HepG2 (cell line): Measurements from ENCODE around the gene NTS. TPM values are rescaled to one million over a fixed set of nuclear protein-coding genes. Genes with fewer than 3 reads are reported as not detected.

ENCODE experiments used
- ATAC-seq: fragments of 200-7000 bp; cut with Tn5 transposase; 3 replicates; pipeline ENCODE4 v1.9.1; 2020; ENCODE audit warnings: mild to moderate bottlenecking, moderate library complexity
- BruUV-seq: library from RNA; stranded (reverse); fragments of 400-500 nt; replicated peaks from 2 replicates; lab custom pipeline; 2021; lab: Mats Ljungman, UMichigan
- CTCF ChIA-PET: fragments of 300-600 bp; formaldehyde crosslinking; extraction: SDS; loops from one replicate; lab custom pipeline; 2021; ENCODE audit warnings: low total read pairs, inconsistent platforms, low intra/inter-chr PET ratio; lab: Yijun Ruan, JAX
- POLR2A ChIA-PET: fragments of 350-600 bp; sonication (Branson Sonifier 250); formaldehyde crosslinking; loops from one replicate; lab custom pipeline; 2020; ENCODE audit warnings: antibody characterized with exemption, inconsistent platforms; lab: Yijun Ruan, JAX
- DNase-seq: peaks from one replicate; pipeline ENCODE4 v3.0.0-alpha.2; 2015; ENCODE audit warnings: low spot score
- FAIRE-seq: peaks from 3 replicates; lab custom pipeline; 2011; peaks lifted over from hg19 to GRCh38; lab: Jason Lieb, UNC
- H2AFZ ChIP-seq: one replicate; pipeline ENCODE4 v1.6.1; 2011; ENCODE audit warnings: low read length, inconsistent platforms
- H3K27ac ChIP-seq: fragments of 300-600 bp; 3 replicates; pipeline ENCODE4 v1.8.0; 2011; ENCODE audit warnings: mixed run types, mild to moderate bottlenecking, mixed read lengths, low read length, inconsistent platforms; ENCODE audit not compliant: insufficient read depth; ENCODE audit errors: extremely low read length
- H3K27me3 ChIP-seq, 2 experiments: fragments of 200-600 bp in 1 of 2; 2 replicates in 1 of 2; 3 replicates in 1 of 2; pipeline versions ENCODE4 v1.6.0 to v1.8.0; 2011; ENCODE audit warnings: low read length in 2 of 2, mild to moderate bottlenecking in 2 of 2, moderate library complexity in 2 of 2, inconsistent platforms in 1 of 2; ENCODE audit not compliant: insufficient read depth in 2 of 2, control insufficient read depth in 1 of 2
- H3K36me3 ChIP-seq, 2 experiments: fragments of 200-600 bp in 1 of 2; replicated peaks in 1 of 2; 2 replicates in 1 of 2; 3 replicates in 1 of 2; pipeline versions ENCODE4 v1.5.1 to v1.8.0; 2011; ENCODE audit warnings: low read length in 2 of 2, inconsistent platforms in 1 of 2; ENCODE audit not compliant: insufficient read depth in 2 of 2, control insufficient read depth in 1 of 2
- H3K4me1 ChIP-seq: 2 replicates; pipeline ENCODE4 v1.5.1; 2012; ENCODE audit warnings: low read length, inconsistent platforms; ENCODE audit not compliant: insufficient read depth
- H3K4me2 ChIP-seq: 2 replicates; pipeline ENCODE4 v1.6.0; 2011; ENCODE audit warnings: low read depth, low read length, inconsistent platforms
- H3K4me3 ChIP-seq, 3 experiments: fragments of 200-600 bp in 1 of 3; sonication (generic), shearing (Covaris generic) in 1 of 3; replicated peaks in 1 of 3; 2 replicates each; pipeline ENCODE4 v1.5.1; 2011 to 2016; ENCODE audit warnings: low read length in 3 of 3, inconsistent platforms in 2 of 3, low read depth in 2 of 3, mild to moderate bottlenecking in 2 of 3, control low read depth in 1 of 3, mixed read lengths in 1 of 3; ENCODE audit not compliant: insufficient read depth in 1 of 3
- H3K79me2 ChIP-seq: one replicate; pipeline ENCODE4 v1.6.1; 2011; ENCODE audit warnings: low read length, inconsistent platforms; ENCODE audit not compliant: insufficient read depth
- H3K9ac ChIP-seq: 2 replicates; pipeline ENCODE4 v1.6.0; 2011; ENCODE audit warnings: mild to moderate bottlenecking, low read depth, low read length, inconsistent platforms; ENCODE audit not compliant: insufficient read depth
- H3K9me3 ChIP-seq: 2 replicates; pipeline ENCODE4 v1.5.1; 2012; ENCODE audit warnings: mild to moderate bottlenecking, low read length
- H4K20me1 ChIP-seq: 2 replicates; pipeline ENCODE4 v1.6.0; 2011; ENCODE audit warnings: inconsistent platforms, mild to moderate bottlenecking, low read length, moderate library complexity; ENCODE audit not compliant: insufficient read depth
- CBX2 ChIP-seq, 2 experiments: fragments of 200-600 bp in 1 of 2; sonication (generic); formaldehyde crosslinking in 1 of 2; IDR thresholded peaks; 2 replicates each; pipeline versions ENCODE4 v1.7.0 to v1.8.1; 2018 to 2022; ENCODE audit warnings: low read depth in 2 of 2, low read length in 1 of 2, mild to moderate bottlenecking in 1 of 2, missing genetic modification reagents in 1 of 2
- CHD2 ChIP-seq: IDR thresholded peaks from 2 replicates; pipeline ENCODE4 v1.6.1; 2011; ENCODE audit warnings: low read depth, low read length, improper control_type of control experiment
- CHD4 ChIP-seq: fragments of 200-600 bp; sonication (generic); IDR thresholded peaks from 2 replicates; pipeline ENCODE4 v1.7.0; 2017; ENCODE audit warnings: mild to moderate bottlenecking, low read length, borderline replicate concordance
- FOSL2 ChIP-seq: sonication (generic); formaldehyde crosslinking; IDR thresholded peaks from 2 replicates; pipeline ENCODE4 v1.4.0; 2020; ENCODE audit warnings: missing genetic modification reagents
- JUN ChIP-seq: sonication (generic); formaldehyde crosslinking; IDR thresholded peaks from 2 replicates; pipeline ENCODE4 v1.4.0; 2020; ENCODE audit warnings: mild to moderate bottlenecking, missing genetic modification reagents
- NFYB ChIP-seq: sonication (generic); formaldehyde crosslinking; IDR thresholded peaks from 2 replicates; pipeline ENCODE4 v1.4.0; 2020; ENCODE audit warnings: missing genetic modification reagents
- PLRG1 ChIP-seq: fragments of 450-650 bp; conservative IDR thresholded peaks from 2 replicates; pipeline ENCODE4 v1.6.1; 2016
- RCOR2 ChIP-seq: IDR thresholded peaks from 2 replicates; pipeline ENCODE4 v1.6.1; 2016; ENCODE audit warnings: missing biosample characterization, missing genetic modification reagents
- RELA ChIP-seq: sonication (generic); formaldehyde crosslinking; IDR thresholded peaks from 2 replicates; pipeline ENCODE4 v1.4.0; 2020; ENCODE audit warnings: missing genetic modification reagents
- SRSF1 ChIP-seq: fragments of 200-400 bp; formaldehyde crosslinking; optimal IDR thresholded peaks from 2 replicates; pipeline ENCODE3; 2017; ENCODE audit warnings: mild to moderate bottlenecking, low read depth, low read length, moderate library complexity
- ZBTB42 ChIP-seq: sonication (generic); formaldehyde crosslinking; IDR thresholded peaks from 2 replicates; pipeline ENCODE4 v1.5.0; 2020; ENCODE audit warnings: mild to moderate bottlenecking, missing genetic modification reagents
- ZMYM3 ChIP-seq: sonication (generic); formaldehyde crosslinking; IDR thresholded peaks from 2 replicates; pipeline ENCODE4 v1.5.1; 2020; ENCODE audit warnings: mild to moderate bottlenecking, missing genetic modification reagents
- ZNF558 ChIP-seq: sonication (generic); formaldehyde crosslinking; IDR thresholded peaks from 2 replicates; pipeline ENCODE4 v1.9.0; 2022; ENCODE audit warnings: mild to moderate bottlenecking, missing genetic modification reagents, borderline replicate concordance
- ZNF644 ChIP-seq: IDR thresholded peaks from 2 replicates; pipeline ENCODE4 v1.6.1; 2016; ENCODE audit warnings: low read depth
- ZSCAN20 ChIP-seq: sonication (generic); formaldehyde crosslinking; IDR thresholded peaks from 2 replicates; pipeline ENCODE4 v1.4.0; 2020; ENCODE audit warnings: missing genetic modification reagents, mild to moderate bottlenecking, borderline replicate concordance
- WGBS: methylation state at CpG from one replicate; pipeline ENCODE4 v1.1.6; 2017; ENCODE audit warnings: low lambda C conversion rate; 5-methylcytosine and 5-hydroxymethylcytosine counted together
- in situ Hi-C: cut with HindIII; loops from 2 replicates; pipeline ENCODE4 v1.10.0; 2017; ENCODE audit warnings: low pct_unique_long_range_greater_than_20kb; ENCODE audit not compliant: extremely low pct_ligation_motif_present
- intact Hi-C: fragments of 100-400 bp; cut with micrococcal nuclease; formaldehyde crosslinking; loops from one replicate; pipeline ENCODE4 v1.10.0; 2022; ENCODE audit not compliant: unreplicated experiment
- polyA plus RNA-seq, 8 experiments: library from polyadenylated mRNA; depleted of rRNA in 3 of 8; stranded (reverse) in 7 of 8; unstranded in 1 of 8; fragments of >200 nt; fragmentation: Illumina TruSeq in 4 of 8; extraction: Trizol in 4 of 8; gene quantifications; 2 replicates each; pipeline versions ENCODE4 v1.2.1 to v1.2.3, GENCODE V29; 2011 to 2016; ENCODE audit warnings: low read depth in 4 of 8, missing spikeins in 1 of 8, mixed read lengths in 1 of 8; ENCODE audit not compliant: insufficient read depth in 1 of 8
- total RNA-seq, 5 experiments: library from RNA; depleted of rRNA; stranded (reverse); fragments of >200 nt; fragmentation: Illumina TruSeq; extraction: Trizol; gene quantifications; 2 replicates each; pipeline ENCODE4 v1.2.3, GENCODE V29; 2016; ENCODE audit warnings: low read depth in 1 of 5
- TF ChIP-seq, protein P1 (sequence below): sonication (generic); formaldehyde crosslinking; conservative IDR thresholded peaks from 2 replicates; pipeline ENCODE4 v1.8.0; 2022; ENCODE audit warnings: mild to moderate bottlenecking, moderate library complexity, missing genetic modification reagents
- TF ChIP-seq, protein P2 (sequence below): sonication (generic); formaldehyde crosslinking; IDR thresholded peaks from 2 replicates; pipeline ENCODE4 v1.4.0; 2020; ENCODE audit warnings: mild to moderate bottlenecking, missing genetic modification reagents

NTS gene
- total and polyA plus RNA-seq, 2 of the 13 experiments (the other 11 are each of a cell fraction or from before 2014, with no cell fraction given) = 0.05 to 0.13 TPM

DNA sequence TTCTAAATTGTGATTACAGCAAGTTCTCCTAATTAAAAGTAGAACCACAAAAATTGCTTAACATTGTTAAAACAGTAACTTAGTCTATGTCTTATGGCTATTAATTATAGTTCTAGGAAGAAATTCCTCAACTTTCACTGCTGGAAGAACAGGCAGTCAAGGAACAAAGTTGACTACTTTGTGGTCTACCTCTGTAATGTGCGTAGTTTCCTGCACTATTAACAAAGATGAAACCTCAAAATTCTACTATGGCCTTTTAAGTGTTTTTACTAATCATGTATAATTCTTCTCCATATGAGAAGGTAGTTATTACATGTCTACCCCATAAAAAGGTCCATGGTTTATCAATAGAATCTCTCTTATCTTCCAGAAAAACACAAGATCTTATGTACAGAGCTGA lies 45.5 kb upstream of the NTS start:
- FAIRE-seq = no peak
- H3K9me3 ChIP-seq = no peaks in the 10 kb centered on the region
- no peak overlapping the region for H3K4me3 ChIP-seq
- ChIA-PET POLR2A (no interaction called here), CTCF (no interaction called here)
- no peak for ATAC-seq
- no peaks in the 10 kb centered on the region for H3K4me1 ChIP-seq
- TF ChIP-seq, protein P1, sequence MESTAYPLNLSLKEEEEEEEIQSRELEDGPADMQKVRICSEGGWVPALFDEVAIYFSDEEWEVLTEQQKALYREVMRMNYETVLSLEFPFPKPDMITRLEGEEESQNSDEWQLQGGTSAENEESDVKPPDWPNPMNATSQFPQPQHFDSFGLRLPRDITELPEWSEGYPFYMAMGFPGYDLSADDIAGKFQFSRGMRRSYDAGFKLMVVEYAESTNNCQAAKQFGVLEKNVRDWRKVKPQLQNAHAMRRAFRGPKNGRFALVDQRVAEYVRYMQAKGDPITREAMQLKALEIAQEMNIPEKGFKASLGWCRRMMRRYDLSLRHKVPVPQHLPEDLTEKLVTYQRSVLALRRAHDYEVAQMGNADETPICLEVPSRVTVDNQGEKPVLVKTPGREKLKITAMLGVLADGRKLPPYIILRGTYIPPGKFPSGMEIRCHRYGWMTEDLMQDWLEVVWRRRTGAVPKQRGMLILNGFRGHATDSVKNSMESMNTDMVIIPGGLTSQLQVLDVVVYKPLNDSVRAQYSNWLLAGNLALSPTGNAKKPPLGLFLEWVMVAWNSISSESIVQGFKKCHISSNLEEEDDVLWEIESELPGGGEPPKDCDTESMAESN = no peak
- TF ChIP-seq CHD2 = no peak
- H2AFZ ChIP-seq = no peak overlapping the region
- H3K4me2 ChIP-seq = no peak overlapping the region
- H3K79me2 ChIP-seq = no peaks in the 10 kb centered on the region
- H3K27me3 ChIP-seq = no peaks in the 10 kb centered on the region; a peak in 1 of 5 replicates
- no peak overlapping the region for H3K9ac ChIP-seq
- in situ Hi-C loops = no loop called here
- no peaks in the 10 kb centered on the region for H3K36me3 ChIP-seq
- no peak overlapping the region for H3K27ac ChIP-seq
- H4K20me1 ChIP-seq = no peaks in the 10 kb centered on the region
- DNase-seq = no peak
- intact Hi-C loops = no loop called here
- BruUV-seq = no TSS peak
- WGBS = 33% methylated on average over 1 of the region's 1 CpG

- Histone ChIP-seq H3K27ac (no peak overlapping the region), H3K79me2 (no peaks in the 10 kb centered on the region), H3K27me3 (no peaks in the 10 kb centered on the region; a peak in 1 of 5 replicates), H3K9ac (no peak overlapping the region), H3K36me3 (no peaks in the 10 kb centered on the region), H3K4me1 (no peaks in the 10 kb centered on the region), H2AFZ (no peak overlapping the region), H3K9me3 (no peaks in the 10 kb centered on the region), H4K20me1 (no peaks in the 10 kb centered on the region), H3K4me3 (no peak overlapping the region), H3K4me2 (no peak overlapping the region)
- 19% methylated on average over 2 of the region's 2 CpGs for WGBS
- in situ Hi-C loops = no loop called here
- no peak for TF ChIP-seq ZBTB42
- no peak for TF ChIP-seq CBX2 (IDR thresholded peaks at IDR 0.05; ENCODE audit: low read depth, low read length)
- no peak for TF ChIP-seq CBX2 (CRISPR knock-in tag; IDR thresholded peaks at IDR 0.05; ENCODE audit: low read depth)
- TF ChIP-seq CHD4 = no peak
- no peak for TF ChIP-seq PLRG1
- no peak for TF ChIP-seq ZNF644 (CRISPR knock-in tag)
- TF ChIP-seq, protein P2, sequence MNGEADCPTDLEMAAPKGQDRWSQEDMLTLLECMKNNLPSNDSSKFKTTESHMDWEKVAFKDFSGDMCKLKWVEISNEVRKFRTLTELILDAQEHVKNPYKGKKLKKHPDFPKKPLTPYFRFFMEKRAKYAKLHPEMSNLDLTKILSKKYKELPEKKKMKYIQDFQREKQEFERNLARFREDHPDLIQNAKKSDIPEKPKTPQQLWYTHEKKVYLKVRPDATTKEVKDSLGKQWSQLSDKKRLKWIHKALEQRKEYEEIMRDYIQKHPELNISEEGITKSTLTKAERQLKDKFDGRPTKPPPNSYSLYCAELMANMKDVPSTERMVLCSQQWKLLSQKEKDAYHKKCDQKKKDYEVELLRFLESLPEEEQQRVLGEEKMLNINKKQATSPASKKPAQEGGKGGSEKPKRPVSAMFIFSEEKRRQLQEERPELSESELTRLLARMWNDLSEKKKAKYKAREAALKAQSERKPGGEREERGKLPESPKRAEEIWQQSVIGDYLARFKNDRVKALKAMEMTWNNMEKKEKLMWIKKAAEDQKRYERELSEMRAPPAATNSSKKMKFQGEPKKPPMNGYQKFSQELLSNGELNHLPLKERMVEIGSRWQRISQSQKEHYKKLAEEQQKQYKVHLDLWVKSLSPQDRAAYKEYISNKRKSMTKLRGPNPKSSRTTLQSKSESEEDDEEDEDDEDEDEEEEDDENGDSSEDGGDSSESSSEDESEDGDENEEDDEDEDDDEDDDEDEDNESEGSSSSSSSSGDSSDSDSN (CRISPR knock-in tag) = no peak
- TF ChIP-seq ZNF558 (CRISPR knock-in tag) = no peak
- no peak for TF ChIP-seq NFYB (CRISPR knock-in tag)
- TF ChIP-seq RELA (CRISPR knock-in tag) = no peak
- TF ChIP-seq ZMYM3 (CRISPR knock-in tag) = no peak
- TF ChIP-seq RCOR2 (CRISPR knock-in tag) = no peak
- no peak for TF ChIP-seq SRSF1
- no peak for TF ChIP-seq FOSL2 (CRISPR knock-in tag)
- no peak for TF ChIP-seq ZSCAN20 (CRISPR knock-in tag)
- no peak for TF ChIP-seq JUN (CRISPR knock-in tag)
- ChIA-PET POLR2A (no interaction called here), CTCF (no interaction called here)
- DNase-seq (no peak), ATAC-seq (no peak), FAIRE-seq (no peak)
- no TSS peak for BruUV-seq
- intact Hi-C loops = no loop called here
Measured at GRCh38 chr12:85829391-85829790, 44.7 kb upstream of the NTS start.
